Parathyroid adenoma (tissue), 2 donors: ENCODE data around the gene PARS2.

Experiments
- H2AFZ ChIP-seq: fragments of 300-600 bp; sonication (generic); one replicate; pipeline ENCODE4 v1.7.0; 2017; ENCODE audit warnings: antibody characterized with exemption, mild to moderate bottlenecking
- H3K27ac ChIP-seq: fragments of 300-600 bp; sonication (generic); one replicate; pipeline ENCODE4 v1.7.0; 2017
- H3K27me3 ChIP-seq: fragments of 300-600 bp; sonication (generic); one replicate; pipeline ENCODE4 v1.7.0; 2017; ENCODE audit warnings: low read length; ENCODE audit not compliant: control insufficient read depth, insufficient read depth
- H3K36me3 ChIP-seq: fragments of 300-600 bp; sonication (generic); one replicate; pipeline ENCODE4 v1.7.0; 2017; ENCODE audit warnings: low read length; ENCODE audit not compliant: control insufficient read depth, insufficient read depth
- H3K4me1 ChIP-seq: fragments of 300-600 bp; sonication (generic); one replicate; pipeline ENCODE4 v1.7.0; 2017; ENCODE audit warnings: control low read depth
- H3K4me2 ChIP-seq: fragments of 300-600 bp; sonication (generic); one replicate; pipeline ENCODE4 v1.7.0; 2017; ENCODE audit warnings: low read length
- H3K4me3 ChIP-seq: fragments of 300-600 bp; sonication (generic); one replicate; pipeline ENCODE4 v1.7.0; 2017; ENCODE audit warnings: low read depth, low read length
- H3K79me2 ChIP-seq: fragments of 300-600 bp; sonication (generic); one replicate; pipeline ENCODE4 v1.7.0; 2017; ENCODE audit warnings: control low read depth
- H3K9ac ChIP-seq: fragments of 300-600 bp; sonication (generic); one replicate; pipeline ENCODE4 v1.7.0; 2017; ENCODE audit warnings: mild to moderate bottlenecking
- H3K9me3 ChIP-seq: fragments of 300-600 bp; sonication (generic); one replicate; pipeline ENCODE4 v1.7.0; 2017; ENCODE audit warnings: low read length; ENCODE audit not compliant: control insufficient read depth
- CTCF ChIP-seq: fragments of 300-600 bp; sonication (generic); IDR thresholded peaks from one replicate; pipeline ENCODE4 v1.7.0; 2017; ENCODE audit warnings: antibody characterized with exemption, mild to moderate bottlenecking
- donor health status: primary hyperparathyroidism.

The PARS2 gene

GRCh38 chr1:54811739-54812655, 47.7 kb upstream of the PARS2 start:
- H3K4me1 ChIP-seq = no peaks in the 10 kb centered on the region
- no peak overlapping the region for H3K4me2 ChIP-seq
- no peaks in the 10 kb centered on the region for H3K79me2 ChIP-seq
- H3K36me3 ChIP-seq = no peaks in the 10 kb centered on the region
- TF ChIP-seq CTCF = no peak
- H3K27me3 ChIP-seq = no peaks in the 10 kb centered on the region
- H3K27ac ChIP-seq = no peak overlapping the region
- H3K9me3 ChIP-seq = no peaks in the 10 kb centered on the region
- no peak overlapping the region for H3K4me3 ChIP-seq
- no peak overlapping the region for H3K9ac ChIP-seq
- H2AFZ ChIP-seq = no peak overlapping the region

DNA sequence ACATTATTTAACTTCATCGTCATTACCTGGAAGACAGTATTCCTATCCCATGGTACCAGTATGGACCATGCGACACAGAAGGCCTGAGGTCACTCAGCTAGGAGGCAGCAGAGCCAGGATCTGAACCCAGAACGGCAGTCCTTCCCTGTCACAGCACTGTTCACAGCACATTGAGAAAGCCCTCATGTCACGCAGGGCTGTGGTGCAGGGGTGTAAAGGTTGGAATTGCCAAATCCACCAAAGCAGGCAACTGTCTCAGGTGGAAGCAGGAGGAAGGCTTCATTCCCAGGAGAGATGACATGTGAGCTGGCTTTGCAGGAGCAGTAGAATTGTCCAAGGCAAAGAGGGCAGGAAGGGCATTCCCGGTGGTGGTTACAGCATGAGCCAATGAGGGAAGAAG, 46.7 kb upstream of the PARS2 start:
- no peak overlapping the region for H3K27ac ChIP-seq
- H3K9me3 ChIP-seq = no peaks in the 10 kb centered on the region
- no peak overlapping the region for H2AFZ ChIP-seq
- no peak overlapping the region for H3K9ac ChIP-seq
- no peaks in the 10 kb centered on the region for H3K36me3 ChIP-seq
- no peak overlapping the region for H3K4me3 ChIP-seq
- no peak for TF ChIP-seq CTCF
- no peak overlapping the region for H3K4me2 ChIP-seq
- H3K79me2 ChIP-seq = no peaks in the 10 kb centered on the region
- H3K27me3 ChIP-seq = no peaks in the 10 kb centered on the region
- H3K4me1 ChIP-seq = no peaks in the 10 kb centered on the region

GRCh38 chr1:54810153-54810942, 46.0 kb upstream of the PARS2 start:
- peak; percentile 57 for TF ChIP-seq CTCF
- no peaks in the 10 kb centered on the region for H3K9me3 ChIP-seq
- H3K27ac ChIP-seq = no peak overlapping the region
- no peak overlapping the region for H3K9ac ChIP-seq
- H3K4me1 ChIP-seq = no peaks in the 10 kb centered on the region
- H3K4me3 ChIP-seq = no peak overlapping the region
- no peaks in the 10 kb centered on the region for H3K36me3 ChIP-seq
- no peak overlapping the region for H2AFZ ChIP-seq
- no peaks in the 10 kb centered on the region for H3K79me2 ChIP-seq
- no peak overlapping the region for H3K4me2 ChIP-seq
- no peaks in the 10 kb centered on the region for H3K27me3 ChIP-seq

DNA sequence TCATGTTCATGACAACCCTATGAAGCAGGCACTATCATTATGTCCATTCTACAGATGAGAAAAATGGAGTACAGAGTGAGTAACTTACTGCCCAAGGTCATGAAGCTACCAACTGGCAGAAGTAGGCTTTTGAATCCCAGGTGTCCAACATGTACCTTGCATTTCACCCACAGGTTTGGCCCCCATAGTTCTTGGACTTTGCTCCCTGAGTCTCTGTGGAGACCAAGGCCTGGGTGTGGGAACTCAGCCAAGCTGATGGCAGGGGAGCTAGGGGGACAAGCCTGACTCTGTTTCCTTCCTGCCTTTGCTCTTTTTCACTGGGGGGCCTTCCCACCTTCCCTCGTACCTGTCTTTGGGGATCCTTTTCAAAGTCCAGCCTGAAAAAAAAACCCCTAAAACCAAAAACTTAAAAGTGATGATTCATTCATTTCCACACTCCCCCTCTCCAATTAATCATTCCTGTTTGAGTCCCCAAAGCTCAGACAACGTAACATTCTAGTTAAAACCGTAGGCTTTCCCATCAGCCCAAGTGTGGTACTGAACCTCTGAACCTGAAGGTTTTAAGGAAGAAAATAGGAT, 45.3 kb upstream of the PARS2 start:
- Histone ChIP-seq H3K27me3 (no peaks in the 10 kb centered on the region), H3K27ac (no peak overlapping the region)
- TF ChIP-seq CTCF = no peak

More for the DNA sequence above, 45.3 kb upstream of the PARS2 start:
- no peaks in the 10 kb centered on the region for H3K36me3 ChIP-seq
- no peaks in the 10 kb centered on the region for H3K4me1 ChIP-seq
- no peak overlapping the region for H3K9ac ChIP-seq
- H2AFZ ChIP-seq = no peak overlapping the region
- no peak overlapping the region for H3K4me3 ChIP-seq
- no peaks in the 10 kb centered on the region for H3K9me3 ChIP-seq
- H3K4me2 ChIP-seq = no peak overlapping the region
- no peaks in the 10 kb centered on the region for H3K79me2 ChIP-seq
